OCI-LY7 (cell line): ENCODE results near the gene PARP2. TPM values are rescaled to one million over a fixed set of nuclear protein-coding genes. Genes with fewer than 3 reads are reported as not detected.

Experiments
- BruUV-seq: library from RNA; stranded (reverse); fragments of 400-500 nt; replicated peaks from 2 replicates; lab custom pipeline; 2021; lab: Mats Ljungman, UMichigan
- CTCF ChIA-PET: fragments of 300-600 bp; sonication (Branson Sonifier 250); formaldehyde crosslinking; loops from one replicate; lab custom pipeline; 2022; ENCODE audit warnings: antibody characterized with exemption; ENCODE audit not compliant: unreplicated experiment; lab: Charles Lee
- POLR2A ChIA-PET: fragments of 300-600 bp; sonication (Branson Sonifier 250); formaldehyde crosslinking; loops from one replicate; lab custom pipeline; 2022; ENCODE audit warnings: antibody characterized with exemption; lab: Charles Lee
- DNase-seq: peaks from one replicate; pipeline ENCODE4 v3.0.0-alpha.2; 2015; ENCODE audit warnings: low spot score
- H2AFZ ChIP-seq: fragments of 200-600 bp; sonication (generic), shearing (Covaris generic); 2 replicates; pipeline ENCODE4 v1.6.1; 2014; ENCODE audit warnings: mild to moderate bottlenecking, antibody characterized with exemption, low read length, moderate library complexity
- H3K27ac ChIP-seq: fragments of 200-600 bp; sonication (generic); 2 replicates; pipeline ENCODE4 v1.5.1; 2014; ENCODE audit warnings: mixed run types, low read depth, mild to moderate bottlenecking, moderate library complexity, low read length, inconsistent platforms; ENCODE audit not compliant: poor library complexity, severe bottlenecking
- H3K36me3 ChIP-seq: fragments of 200-600 bp; sonication (generic); 2 replicates; pipeline ENCODE4 v1.6.1; 2014; ENCODE audit warnings: mild to moderate bottlenecking, antibody characterized with exemption, low read length, moderate library complexity, mixed read lengths; ENCODE audit not compliant: insufficient read depth
- H3K4me1 ChIP-seq: fragments of 200-600 bp; sonication (generic); 2 replicates; pipeline ENCODE4 v1.5.1; 2014; ENCODE audit warnings: mild to moderate bottlenecking, low read length; ENCODE audit not compliant: insufficient read depth, poor library complexity, severe bottlenecking
- H3K4me2 ChIP-seq: fragments of 200-600 bp; sonication (generic); 2 replicates; pipeline ENCODE4 v1.6.1; 2014; ENCODE audit warnings: mild to moderate bottlenecking, low read length
- H3K4me3 ChIP-seq: fragments of 200-600 bp; sonication (generic); 2 replicates; pipeline ENCODE4 v1.5.1; 2014; ENCODE audit warnings: mild to moderate bottlenecking, low read depth, low read length; ENCODE audit not compliant: poor library complexity, severe bottlenecking
- H3K79me2 ChIP-seq: fragments of 200-600 bp; sonication (generic); 2 replicates; pipeline ENCODE4 v1.6.1; 2016; ENCODE audit warnings: low read depth, mild to moderate bottlenecking, low read length, moderate library complexity, mixed read lengths; ENCODE audit not compliant: insufficient read depth
- H3K9me2 ChIP-seq: fragments of 200-600 bp; sonication (generic); 2 replicates; pipeline ENCODE4 v1.6.1; 2016; ENCODE audit warnings: mild to moderate bottlenecking, low read length, mixed read lengths; ENCODE audit not compliant: insufficient read depth
- H3K9me3 ChIP-seq: fragments of 200-600 bp; sonication (generic); 2 replicates; pipeline ENCODE4 v1.6.1; 2014; ENCODE audit warnings: mild to moderate bottlenecking, mixed run types, low read length, mixed read lengths
- H4K20me1 ChIP-seq: fragments of 200-600 bp; sonication (generic); 2 replicates; pipeline ENCODE4 v1.6.1; 2014; ENCODE audit warnings: mild to moderate bottlenecking, antibody characterized with exemption, low read length, moderate library complexity, mixed read lengths; ENCODE audit not compliant: insufficient read depth
- CTCF ChIP-seq: fragments of 200-600 bp; sonication (generic); conservative IDR thresholded peaks from 2 replicates; pipeline ENCODE4 v1.5.1; 2014; ENCODE audit warnings: mild to moderate bottlenecking, antibody characterized with exemption, low read length, moderate library complexity, mixed read lengths
- EZH2phosphoT487 ChIP-seq: fragments of 200-600 bp; sonication (generic); IDR thresholded peaks from 2 replicates; pipeline ENCODE4 v1.6.1; 2018; ENCODE audit warnings: low read depth, borderline replicate concordance, mild to moderate bottlenecking, mixed run types, antibody characterized with exemption, low read length, moderate library complexity, mixed read lengths
- intact Hi-C: fragments of 100-400 bp; cut with micrococcal nuclease; formaldehyde crosslinking; loops from one replicate; pipeline ENCODE4 v1.10.0; 2022; ENCODE audit not compliant: unreplicated experiment
- total RNA-seq, 2 experiments: library from RNA; depleted of rRNA in 1 of 2; stranded (reverse); fragments of >200 nt in 1 of 2; shearing (Covaris generic) in 1 of 2; gene quantifications; 2 replicates each; pipeline ENCODE4 v1.2.3, GENCODE V29; 2014 to 2022

The PARP2 gene
- total RNA-seq, 2 experiments from 2014 or later: 44.4 to 55.4 TPM

DNA sequence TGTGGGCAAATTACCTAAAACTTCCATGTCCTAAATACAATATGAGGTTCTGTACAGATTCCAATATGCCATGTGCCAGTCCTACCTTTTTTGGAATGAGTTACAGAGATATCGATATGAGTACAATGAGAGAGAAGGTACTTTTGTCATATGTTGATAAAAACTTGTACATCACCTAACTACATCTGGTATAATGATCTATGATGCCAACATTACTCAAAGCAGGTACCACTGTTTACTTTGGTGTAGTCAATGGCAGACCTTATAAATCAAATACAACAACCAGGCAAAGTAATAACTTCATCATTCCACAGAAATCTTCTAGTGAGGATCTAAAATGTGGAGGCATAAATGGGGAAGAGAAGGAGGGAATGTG, 57.1 kb downstream of the PARP2 start:
- ChIA-PET CTCF (no interaction called here), POLR2A (no interaction called here)
- H4K20me1 ChIP-seq: no peaks in the 10 kb centered on the region
- no TSS peak for BruUV-seq
- no peaks in the 10 kb centered on the region for H3K79me2 ChIP-seq
- DNase-seq: no peak
- H3K9me2 ChIP-seq: no peaks in the 10 kb centered on the region
- H3K4me3 ChIP-seq: no peak overlapping the region
- H2AFZ ChIP-seq: no peak overlapping the region
- no peaks in the 10 kb centered on the region for H3K4me1 ChIP-seq
- intact Hi-C loops: no loop called here
- no peak overlapping the region for H3K27ac ChIP-seq
- TF ChIP-seq CTCF: no peak
- no peak overlapping the region for H3K4me2 ChIP-seq
- peaks cover 42% of the 10 kb centered on the region; the same call in 1 of the 2 replicates for H3K36me3 ChIP-seq
- no peaks in the 10 kb centered on the region for H3K9me3 ChIP-seq

DNA sequence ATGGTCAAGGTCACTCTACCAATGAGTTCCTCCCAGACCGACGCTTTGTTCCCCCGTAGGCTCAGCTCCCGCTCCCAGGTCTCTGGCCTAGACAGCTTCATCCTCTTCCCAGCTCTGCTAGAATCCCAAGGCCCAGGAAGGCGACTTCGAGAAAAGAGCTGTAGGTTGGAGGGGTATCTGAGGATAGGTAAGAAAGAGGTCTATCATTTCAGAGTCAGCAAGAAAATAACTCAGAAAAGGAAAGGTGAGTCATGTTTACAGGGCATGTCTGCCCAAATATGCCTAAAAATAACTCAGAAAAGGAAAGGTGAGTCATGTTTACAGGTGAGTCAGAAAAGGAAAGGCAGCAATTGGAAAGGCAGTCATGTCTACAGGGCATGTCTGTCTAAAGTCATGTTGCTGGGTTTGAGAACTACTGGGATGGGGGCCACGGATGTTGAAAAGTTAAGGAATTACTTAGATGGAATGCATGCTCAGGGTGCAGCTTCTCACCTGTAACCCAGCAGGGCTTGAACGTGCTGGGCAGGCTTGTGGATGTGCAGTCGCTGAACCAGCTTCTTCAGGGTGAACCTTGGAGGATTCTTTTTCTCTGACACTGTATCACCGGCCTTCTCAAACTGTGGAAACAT, 57.6 kb downstream of the PARP2 start:
- Histone ChIP-seq H3K79me2 (no peaks in the 10 kb centered on the region), H3K4me2 (no peak overlapping the region), H3K4me3 (no peak overlapping the region), H3K36me3 (peaks cover 38% of the 10 kb centered on the region; the same call in 1 of the 2 replicates), H4K20me1 (no peaks in the 10 kb centered on the region), H3K4me1 (no peaks in the 10 kb centered on the region), H3K27ac (no peak overlapping the region), H3K9me2 (no peaks in the 10 kb centered on the region), H3K9me3 (no peaks in the 10 kb centered on the region), H2AFZ (no peak overlapping the region)
- TF ChIP-seq CTCF: no peak
- no peak for TF ChIP-seq EZH2phosphoT487
- DNase-seq: no peak
- no TSS peak for BruUV-seq
- intact Hi-C loops: no loop called here
- ChIA-PET POLR2A (interaction anchor here (1.5 kb wide), 1 partner anchor 59 kb away, joined by 4 read pairs; no protein-coding TSS in a partner anchor), CTCF (no interaction called here)

DNA sequence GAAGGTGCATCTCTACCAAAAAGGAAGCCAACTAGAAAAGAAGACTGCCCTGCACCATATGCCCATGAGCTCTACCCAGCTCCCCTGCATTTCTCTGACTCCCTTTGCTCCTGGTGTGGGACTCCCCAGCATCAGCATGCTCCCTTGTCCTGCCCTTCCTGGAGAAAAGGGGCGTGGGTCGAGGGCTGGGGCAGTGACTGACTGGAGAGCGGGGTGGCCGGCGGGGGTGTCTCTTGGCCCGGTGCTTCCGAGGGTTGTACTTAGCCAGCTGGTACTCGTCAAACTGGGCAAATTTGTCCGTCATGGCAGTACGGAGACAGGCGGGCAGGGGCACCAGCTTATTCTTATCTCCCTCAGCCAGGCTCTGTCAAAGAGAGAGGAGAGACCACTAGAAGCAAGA, 60.1 kb downstream of the PARP2 start:
- H3K4me2 ChIP-seq: no peak overlapping the region
- no TSS peak for BruUV-seq
- H3K4me1 ChIP-seq: no peaks in the 10 kb centered on the region
- no peaks in the 10 kb centered on the region for H3K9me3 ChIP-seq
- H3K4me3 ChIP-seq: no peak overlapping the region
- intact Hi-C loops: no loop called here
- no peak overlapping the region for H2AFZ ChIP-seq
- H3K9me2 ChIP-seq: no peaks in the 10 kb centered on the region
- CTCF ChIA-PET: no interaction called here
- TF ChIP-seq CTCF (no peak), EZH2phosphoT487 (no peak)
- peaks cover 53% of the 10 kb centered on the region; the same call in 1 of the 2 replicates for H3K36me3 ChIP-seq
- no peaks in the 10 kb centered on the region for H4K20me1 ChIP-seq
- no peak for DNase-seq
- no peaks in the 10 kb centered on the region for H3K79me2 ChIP-seq
- POLR2A ChIA-PET: no interaction called here
- H3K27ac ChIP-seq: no peak overlapping the region
